Large intestine (tissue), 3 donors: ENCODE data around the gene GTPBP6. TPM values are rescaled to one million over a fixed set of nuclear protein-coding genes. Genes with fewer than 3 reads are reported as not detected.

Experiments used
- DNase-seq, 2 donors: peaks; one replicate each; pipeline versions ENCODE4 v3.0.0 to v3.0.0-alpha.2; 2013
- H3K27ac ChIP-seq: one replicate; pipeline ENCODE4 v1.5.1; 2013; ENCODE audit warnings: low read length
- H3K27me3 ChIP-seq: 2 replicates; pipeline ENCODE4 v1.6.1; 2013; ENCODE audit warnings: low read length; ENCODE audit not compliant: control insufficient read depth, insufficient read depth
- H3K36me3 ChIP-seq: 2 replicates; pipeline ENCODE4 v1.6.1; 2013; ENCODE audit warnings: low read length; ENCODE audit not compliant: control insufficient read depth, insufficient read depth
- H3K4me1 ChIP-seq: one replicate; pipeline ENCODE4 v1.6.1; 2013; ENCODE audit warnings: low read length; ENCODE audit not compliant: control insufficient read depth, insufficient read depth
- H3K4me3 ChIP-seq: one replicate; pipeline ENCODE4 v1.5.1; 2013; ENCODE audit warnings: low read length
- H3K9me3 ChIP-seq: one replicate; pipeline ENCODE4 v1.6.1; 2013; ENCODE audit warnings: mild to moderate bottlenecking, low read depth, low read length, moderate library complexity; ENCODE audit not compliant: control insufficient read depth
- WGBS: methylation state at CpG from one replicate; pipeline ENCODE4 v1.1.5; 2013; ENCODE audit warnings: low lambda C conversion rate; ENCODE audit not compliant: insufficient coverage; 5-methylcytosine and 5-hydroxymethylcytosine counted together
- polyA plus RNA-seq: library from polyadenylated mRNA; unstranded; fragments of 120-200 nt; gene quantifications from one replicate; pipeline ENCODE4 v1.2.1, GENCODE V29; 2013

Gene GTPBP6
- polyA plus RNA-seq, 1 donor = 48.5 TPM

GRCh38 chrX:335758-336155, 17.2 kb upstream of the GTPBP6 start:
- no peak overlapping the region for H3K27ac ChIP-seq
- no peak overlapping the region for H3K4me3 ChIP-seq
- H3K27me3 ChIP-seq = peaks cover 17% of the 10 kb centered on the region
- peaks cover 32% of the 10 kb centered on the region for H3K36me3 ChIP-seq
- WGBS = no CpG with 5 or more reads among the region's 17 CpGs
- peaks cover 3% of the 10 kb centered on the region for H3K4me1 ChIP-seq
- H3K9me3 ChIP-seq = peaks cover 61% of the 10 kb centered on the region
- no peak for DNase-seq

- Histone ChIP-seq H3K4me3 (no peak overlapping the region), H3K4me1 (peaks cover 3% of the 10 kb centered on the region), H3K27me3 (peaks cover 23% of the 10 kb centered on the region), H3K27ac (no peak overlapping the region), H3K9me3 (peaks cover 59% of the 10 kb centered on the region), H3K36me3 (peaks cover 32% of the 10 kb centered on the region)
- no peak for DNase-seq
- no CpG with 5 or more reads among the region's 47 CpGs for WGBS
These were observed 16.6 kb upstream of the GTPBP6 start for GRCh38 chrX:334971-335757.

GRCh38 chrX:334331-334891, 15.8 kb upstream of the GTPBP6 start:
- peaks cover 3% of the 10 kb centered on the region for H3K4me1 ChIP-seq
- no peak overlapping the region for H3K27ac ChIP-seq
- no CpG with 5 or more reads among the region's 53 CpGs for WGBS
- peaks cover 32% of the 10 kb centered on the region for H3K36me3 ChIP-seq
- H3K9me3 ChIP-seq = peaks cover 59% of the 10 kb centered on the region
- no peak overlapping the region for H3K4me3 ChIP-seq
- DNase-seq = no peak
- peaks cover 24% of the 10 kb centered on the region for H3K27me3 ChIP-seq

GRCh38 chrX:333611-334311, 15.2 kb upstream of the GTPBP6 start:
- H3K4me3 ChIP-seq = no peak overlapping the region
- peaks cover 24% of the 10 kb centered on the region for H3K27me3 ChIP-seq
- no peak for DNase-seq
- peaks cover 55% of the 10 kb centered on the region for H3K9me3 ChIP-seq
- peaks cover 28% of the 10 kb centered on the region for H3K36me3 ChIP-seq
- no peak overlapping the region for H3K27ac ChIP-seq
- WGBS = no CpG with 5 or more reads among the region's 51 CpGs
- peaks cover 3% of the 10 kb centered on the region for H3K4me1 ChIP-seq

GRCh38 chrX:332916-333610, 14.5 kb upstream of the GTPBP6 start:
- peaks cover 48% of the 10 kb centered on the region for H3K9me3 ChIP-seq
- H3K27ac ChIP-seq = no peak overlapping the region
- DNase-seq = no peak
- H3K27me3 ChIP-seq = peaks cover 24% of the 10 kb centered on the region
- no CpG with 5 or more reads among the region's 33 CpGs for WGBS
- peaks cover 24% of the 10 kb centered on the region for H3K36me3 ChIP-seq
- no peak overlapping the region for H3K4me3 ChIP-seq
- H3K4me1 ChIP-seq = peaks cover 3% of the 10 kb centered on the region

- no CpG with 5 or more reads among the region's 23 CpGs for WGBS
- H3K9me3 ChIP-seq = peaks cover 44% of the 10 kb centered on the region
- H3K27me3 ChIP-seq = peaks cover 24% of the 10 kb centered on the region
- peaks cover 18% of the 10 kb centered on the region for H3K36me3 ChIP-seq
- no peak overlapping the region for H3K4me3 ChIP-seq
- H3K27ac ChIP-seq = no peak overlapping the region
- no peak for DNase-seq
- H3K4me1 ChIP-seq = peaks cover 3% of the 10 kb centered on the region
These were observed 13.9 kb upstream of the GTPBP6 start for GRCh38 chrX:332496-332860.

- H3K36me3 ChIP-seq = peaks cover 15% of the 10 kb centered on the region
- no peak for DNase-seq
These were observed 13.4 kb upstream of the GTPBP6 start for GRCh38 chrX:331825-332495.

GRCh38 chrX:331151-331824, 12.7 kb upstream of the GTPBP6 start:
- peaks cover 14% of the 10 kb centered on the region for H3K36me3 ChIP-seq
- peaks cover 36% of the 10 kb centered on the region for H3K9me3 ChIP-seq
- H3K27me3 ChIP-seq = peaks cover 24% of the 10 kb centered on the region
- no peak overlapping the region for H3K27ac ChIP-seq
- peaks cover 3% of the 10 kb centered on the region for H3K4me1 ChIP-seq
- 7% methylated on average over 2 of the region's 51 CpGs for WGBS
- DNase-seq = peak in 1 of 2 donors; percentile 21
- H3K4me3 ChIP-seq = no peak overlapping the region

More at GRCh38 chrX:331825-332495, 13.4 kb upstream of the GTPBP6 start:
- Histone ChIP-seq H3K4me1 (peaks cover 3% of the 10 kb centered on the region), H3K27ac (no peak overlapping the region), H3K4me3 (no peak overlapping the region), H3K9me3 (peaks cover 40% of the 10 kb centered on the region), H3K27me3 (peaks cover 24% of the 10 kb centered on the region)
- 17% methylated on average over 3 of the region's 35 CpGs for WGBS

GRCh38 chrX:330726-331150, 12.1 kb upstream of the GTPBP6 start:
- Histone ChIP-seq H3K27me3 (peaks cover 24% of the 10 kb centered on the region), H3K9me3 (peaks cover 31% of the 10 kb centered on the region), H3K36me3 (peaks cover 11% of the 10 kb centered on the region), H3K4me1 (peaks cover 3% of the 10 kb centered on the region), H3K27ac (no peak overlapping the region), H3K4me3 (no peak overlapping the region)
- DNase-seq = no peak
- no CpG with 5 or more reads among the region's 28 CpGs for WGBS
